ENCODE data around the gene ZNF439. TPM values are rescaled to one million over a fixed set of nuclear protein-coding genes. Genes with fewer than 3 reads are reported as not detected.
"Not testable (repeated sequence)": the region's sequence is repeated elsewhere in the genome, so short reads cannot be mapped to it uniquely, and the experiment has no call there.

ZNF439 gene
- total RNA-seq, 3 donors from 2014 or later: 5.1 to 20.8 (median 13.8) TPM

- Histone ChIP-seq H3K9me3 (peaks cover 41 to 55% of the 10 kb centered on the region in 2 donors), H3K36me3 (peaks cover 6% of the 10 kb centered on the region), H3K27me3 (no peaks in the 10 kb centered on the region), H3K4me3 (no peak overlapping the region), H3K27ac (no peak overlapping the region), H3K4me1 (no peaks in the 10 kb centered on the region)
- no peak for DNase-seq (ENCODE audit: low spot score in 2 of 2)
- TF ChIP-seq POLR2AphosphoS5 (IDR thresholded peaks at IDR 0.05): no peak
- intact Hi-C loops (cut with DNase I; ENCODE audit: low total_unique reads): no loop called here
Observed at GRCh38 chr19:11872624-11873023, 24.1 kb downstream of the ZNF439 start.

- intact Hi-C loops (cut with DNase I; ENCODE audit: low total_unique reads): no loop called here
- H3K27ac ChIP-seq: no peak overlapping the region
- no peak for DNase-seq (ENCODE audit: low spot score in 2 of 2)
- H3K4me1 ChIP-seq: no peaks in the 10 kb centered on the region
- no peaks in the 10 kb centered on the region for H3K36me3 ChIP-seq
- H3K27me3 ChIP-seq: no peaks in the 10 kb centered on the region
- peaks cover 30 to 44% of the 10 kb centered on the region in 2 donors for H3K9me3 ChIP-seq
- no peak overlapping the region for H3K4me3 ChIP-seq
- TF ChIP-seq POLR2A (IDR thresholded peaks at IDR 0.05) (no peak), CTCF (IDR thresholded peaks at IDR 0.05) (no peak), POLR2AphosphoS5 (IDR thresholded peaks at IDR 0.05) (no peak)
Observed at GRCh38 chr19:11873762-11874161, 25.2 kb downstream of the ZNF439 start.

- H3K36me3 ChIP-seq; H3K4me3 ChIP-seq; H3K27me3 ChIP-seq; H3K4me1 ChIP-seq; H3K27ac ChIP-seq; H3K9me3 ChIP-seq; DNase-seq (ENCODE audit: low spot score in 2 of 2): not testable (repeated sequence)
- intact Hi-C loops (cut with DNase I; ENCODE audit: low total_unique reads): loop anchor here (1.0 kb wide), 1 partner anchor 32 kb away; no protein-coding TSS in a partner anchor
Observed at GRCh38 chr19:11879687-11880266, 31.3 kb downstream of the ZNF439 start.

GRCh38 chr19:11880598-11880997 is 32.1 kb downstream of the ZNF439 start:
- Histone ChIP-seq H3K27me3 (no peaks in the 10 kb centered on the region), H3K27ac (no peak overlapping the region), H3K4me1 (no peaks in the 10 kb centered on the region), H3K4me3 (no peak overlapping the region), H3K36me3 (no peaks in the 10 kb centered on the region), H3K9me3 (no peaks in the 10 kb centered on the region)
- DNase-seq (ENCODE audit: low spot score in 2 of 2): no peak
- intact Hi-C loops (cut with DNase I; ENCODE audit: low total_unique reads): no loop called here
- no peak for TF ChIP-seq POLR2A (IDR thresholded peaks at IDR 0.05)
- no peak for TF ChIP-seq POLR2AphosphoS5 (IDR thresholded peaks at IDR 0.05)
- TF ChIP-seq CTCF (IDR thresholded peaks at IDR 0.05): no peak

GRCh38 chr19:11881151-11881800 is 32.8 kb downstream of the ZNF439 start:
- intact Hi-C loops (cut with DNase I; ENCODE audit: low total_unique reads): no loop called here
- DNase-seq (ENCODE audit: low spot score in 2 of 2): peak; percentile 26 to 61

More at GRCh38 chr19:11881151-11881800, 32.8 kb downstream of the ZNF439 start:
- no peaks in the 10 kb centered on the region for H3K36me3 ChIP-seq
- H3K4me1 ChIP-seq: no peaks in the 10 kb centered on the region
- TF ChIP-seq POLR2AphosphoS5 (IDR thresholded peaks at IDR 0.05) (no peak), CTCF (IDR thresholded peaks at IDR 0.05) (peak; percentile 17 to 71 (median 65))
- H3K27me3 ChIP-seq: no peaks in the 10 kb centered on the region
- H3K4me3 ChIP-seq: no peak overlapping the region
- no peak overlapping the region for H3K27ac ChIP-seq
- no peaks in the 10 kb centered on the region for H3K9me3 ChIP-seq

All from breast epithelium (tissue), 4 donors.